Measurements from ENCODE around the gene GIMAP2.

GIMAP2 gene

DNA sequence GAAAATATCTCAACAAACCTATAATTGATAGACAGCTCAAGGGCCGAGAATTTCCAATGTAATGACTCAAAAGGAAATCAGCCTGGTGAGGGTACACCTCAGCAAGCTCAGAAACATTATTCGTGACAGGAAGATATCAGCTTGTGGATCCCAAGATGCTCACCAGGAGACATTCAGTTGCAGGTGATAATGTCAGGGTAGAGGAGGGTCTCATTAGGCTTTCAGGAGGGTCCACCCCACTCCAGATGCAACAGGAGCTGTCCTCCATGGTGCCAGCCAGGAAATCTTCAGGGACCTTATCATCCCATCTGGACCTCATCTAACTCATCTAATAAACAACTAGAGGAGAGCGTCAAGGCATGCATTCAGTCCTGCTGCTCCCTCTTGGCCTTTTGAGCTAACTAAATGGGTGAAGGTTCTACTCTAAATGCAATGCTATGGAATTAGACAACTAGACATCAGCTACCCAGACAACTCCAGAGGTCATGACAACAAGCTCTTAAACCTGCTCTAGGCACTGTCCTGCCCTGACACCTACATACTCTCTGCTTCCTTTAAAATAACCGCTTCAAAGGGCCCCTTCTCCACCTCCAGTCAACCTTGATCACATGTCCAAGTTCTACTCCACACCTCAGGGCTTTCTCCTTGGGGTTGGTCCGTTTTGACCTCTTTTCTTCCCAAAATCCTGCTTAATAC, 47.4 kb downstream of the GIMAP2 start (continued):
- TF ChIP-seq, protein P1, sequence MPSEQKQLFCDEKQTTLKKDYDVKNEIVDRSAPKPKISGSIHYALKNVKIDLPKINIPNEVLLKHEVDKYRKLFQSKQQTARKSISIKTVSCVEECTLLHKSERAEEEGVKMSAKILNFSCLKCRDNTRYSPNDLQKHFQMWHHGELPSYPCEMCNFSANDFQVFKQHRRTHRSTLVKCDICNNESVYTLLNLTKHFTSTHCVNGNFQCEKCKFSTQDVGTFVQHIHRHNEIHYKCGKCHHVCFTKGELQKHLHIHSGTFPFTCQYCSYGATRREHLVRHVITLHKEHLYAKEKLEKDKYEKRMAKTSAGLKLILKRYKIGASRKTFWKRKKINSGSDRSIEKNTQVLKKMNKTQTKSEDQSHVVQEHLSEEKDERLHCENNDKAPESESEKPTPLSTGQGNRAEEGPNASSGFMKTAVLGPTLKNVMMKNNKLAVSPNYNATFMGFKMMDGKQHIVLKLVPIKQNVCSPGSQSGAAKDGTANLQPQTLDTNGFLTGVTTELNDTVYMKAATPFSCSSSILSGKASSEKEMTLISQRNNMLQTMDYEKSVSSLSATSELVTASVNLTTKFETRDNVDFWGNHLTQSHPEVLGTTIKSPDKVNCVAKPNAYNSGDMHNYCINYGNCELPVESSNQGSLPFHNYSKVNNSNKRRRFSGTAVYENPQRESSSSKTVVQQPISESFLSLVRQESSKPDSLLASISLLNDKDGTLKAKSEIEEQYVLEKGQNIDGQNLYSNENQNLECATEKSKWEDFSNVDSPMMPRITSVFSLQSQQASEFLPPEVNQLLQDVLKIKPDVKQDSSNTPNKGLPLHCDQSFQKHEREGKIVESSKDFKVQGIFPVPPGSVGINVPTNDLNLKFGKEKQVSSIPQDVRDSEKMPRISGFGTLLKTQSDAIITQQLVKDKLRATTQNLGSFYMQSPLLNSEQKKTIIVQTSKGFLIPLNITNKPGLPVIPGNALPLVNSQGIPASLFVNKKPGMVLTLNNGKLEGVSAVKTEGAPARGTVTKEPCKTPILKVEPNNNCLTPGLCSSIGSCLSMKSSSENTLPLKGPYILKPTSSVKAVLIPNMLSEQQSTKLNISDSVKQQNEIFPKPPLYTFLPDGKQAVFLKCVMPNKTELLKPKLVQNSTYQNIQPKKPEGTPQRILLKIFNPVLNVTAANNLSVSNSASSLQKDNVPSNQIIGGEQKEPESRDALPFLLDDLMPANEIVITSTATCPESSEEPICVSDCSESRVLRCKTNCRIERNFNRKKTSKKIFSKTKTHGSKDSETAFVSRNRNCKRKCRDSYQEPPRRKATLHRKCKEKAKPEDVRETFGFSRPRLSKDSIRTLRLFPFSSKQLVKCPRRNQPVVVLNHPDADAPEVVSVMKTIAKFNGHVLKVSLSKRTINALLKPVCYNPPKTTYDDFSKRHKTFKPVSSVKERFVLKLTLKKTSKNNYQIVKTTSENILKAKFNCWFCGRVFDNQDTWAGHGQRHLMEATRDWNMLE (tag by site-specific recombination; conservative IDR thresholded peaks at IDR 0.05; ENCODE audit: low read depth) = no peak
- TF ChIP-seq, protein P2, sequence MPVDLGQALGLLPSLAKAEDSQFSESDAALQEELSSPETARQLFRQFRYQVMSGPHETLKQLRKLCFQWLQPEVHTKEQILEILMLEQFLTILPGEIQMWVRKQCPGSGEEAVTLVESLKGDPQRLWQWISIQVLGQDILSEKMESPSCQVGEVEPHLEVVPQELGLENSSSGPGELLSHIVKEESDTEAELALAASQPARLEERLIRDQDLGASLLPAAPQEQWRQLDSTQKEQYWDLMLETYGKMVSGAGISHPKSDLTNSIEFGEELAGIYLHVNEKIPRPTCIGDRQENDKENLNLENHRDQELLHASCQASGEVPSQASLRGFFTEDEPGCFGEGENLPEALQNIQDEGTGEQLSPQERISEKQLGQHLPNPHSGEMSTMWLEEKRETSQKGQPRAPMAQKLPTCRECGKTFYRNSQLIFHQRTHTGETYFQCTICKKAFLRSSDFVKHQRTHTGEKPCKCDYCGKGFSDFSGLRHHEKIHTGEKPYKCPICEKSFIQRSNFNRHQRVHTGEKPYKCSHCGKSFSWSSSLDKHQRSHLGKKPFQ (tag by site-specific recombination; IDR thresholded peaks at IDR 0.05) = no peak
- no peak for TF ChIP-seq ZNF157 (tag by site-specific recombination; IDR thresholded peaks at IDR 0.05)

DNA sequence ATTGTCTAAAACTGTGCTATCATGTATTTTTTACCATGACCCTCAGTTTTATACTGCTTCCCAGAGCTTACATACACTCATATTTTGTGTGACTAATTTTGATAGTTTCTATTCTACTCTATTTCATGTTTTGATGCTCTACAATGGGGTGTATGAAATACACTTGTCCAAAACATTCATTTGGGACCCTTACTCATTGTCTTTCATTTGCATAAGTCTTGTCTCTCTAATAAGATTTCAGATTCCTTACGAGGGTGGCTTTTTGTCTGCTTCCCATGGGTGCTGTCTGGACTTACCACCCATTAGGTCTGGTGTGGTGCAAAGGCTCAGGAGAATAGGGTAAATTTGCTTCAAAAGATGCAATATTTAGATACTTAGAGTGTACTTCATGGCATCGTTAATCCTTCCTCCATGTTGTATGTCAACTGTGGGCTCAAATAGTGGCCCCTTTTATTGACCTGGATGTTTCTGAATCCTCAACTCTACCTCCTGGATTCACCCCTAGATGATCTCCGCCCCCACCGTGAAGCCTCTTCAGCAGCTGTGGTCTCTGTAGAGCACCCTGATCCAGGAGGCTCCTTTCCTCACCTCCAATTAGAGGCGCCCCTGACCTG, 48.1 kb downstream of the GIMAP2 start:
- Histone ChIP-seq H3K36me3 (ENCODE audit: control insufficient read depth in 2 of 2, insufficient read depth in 1 of 2, low read length in 2 of 2) (no peaks in the 10 kb centered on the region), H3K4me1 (ENCODE audit: control insufficient read depth, insufficient read depth, low read length) (no peaks in the 10 kb centered on the region), H3K27ac (ENCODE audit: extremely low read depth, low read depth, low read length) (no peak overlapping the region), H3K9me3 (ENCODE audit: control insufficient read depth, insufficient read depth, low read depth, low read length) (no peaks in the 10 kb centered on the region), H3K4me3 (ENCODE audit: low read depth, low read length) (no peak overlapping the region)
- CTCF ChIA-PET = no interaction called here
- no peak for TF ChIP-seq ZNF654 (tag by site-specific recombination; IDR thresholded peaks at IDR 0.05; ENCODE audit: low read depth)
- TF ChIP-seq, protein P3, sequence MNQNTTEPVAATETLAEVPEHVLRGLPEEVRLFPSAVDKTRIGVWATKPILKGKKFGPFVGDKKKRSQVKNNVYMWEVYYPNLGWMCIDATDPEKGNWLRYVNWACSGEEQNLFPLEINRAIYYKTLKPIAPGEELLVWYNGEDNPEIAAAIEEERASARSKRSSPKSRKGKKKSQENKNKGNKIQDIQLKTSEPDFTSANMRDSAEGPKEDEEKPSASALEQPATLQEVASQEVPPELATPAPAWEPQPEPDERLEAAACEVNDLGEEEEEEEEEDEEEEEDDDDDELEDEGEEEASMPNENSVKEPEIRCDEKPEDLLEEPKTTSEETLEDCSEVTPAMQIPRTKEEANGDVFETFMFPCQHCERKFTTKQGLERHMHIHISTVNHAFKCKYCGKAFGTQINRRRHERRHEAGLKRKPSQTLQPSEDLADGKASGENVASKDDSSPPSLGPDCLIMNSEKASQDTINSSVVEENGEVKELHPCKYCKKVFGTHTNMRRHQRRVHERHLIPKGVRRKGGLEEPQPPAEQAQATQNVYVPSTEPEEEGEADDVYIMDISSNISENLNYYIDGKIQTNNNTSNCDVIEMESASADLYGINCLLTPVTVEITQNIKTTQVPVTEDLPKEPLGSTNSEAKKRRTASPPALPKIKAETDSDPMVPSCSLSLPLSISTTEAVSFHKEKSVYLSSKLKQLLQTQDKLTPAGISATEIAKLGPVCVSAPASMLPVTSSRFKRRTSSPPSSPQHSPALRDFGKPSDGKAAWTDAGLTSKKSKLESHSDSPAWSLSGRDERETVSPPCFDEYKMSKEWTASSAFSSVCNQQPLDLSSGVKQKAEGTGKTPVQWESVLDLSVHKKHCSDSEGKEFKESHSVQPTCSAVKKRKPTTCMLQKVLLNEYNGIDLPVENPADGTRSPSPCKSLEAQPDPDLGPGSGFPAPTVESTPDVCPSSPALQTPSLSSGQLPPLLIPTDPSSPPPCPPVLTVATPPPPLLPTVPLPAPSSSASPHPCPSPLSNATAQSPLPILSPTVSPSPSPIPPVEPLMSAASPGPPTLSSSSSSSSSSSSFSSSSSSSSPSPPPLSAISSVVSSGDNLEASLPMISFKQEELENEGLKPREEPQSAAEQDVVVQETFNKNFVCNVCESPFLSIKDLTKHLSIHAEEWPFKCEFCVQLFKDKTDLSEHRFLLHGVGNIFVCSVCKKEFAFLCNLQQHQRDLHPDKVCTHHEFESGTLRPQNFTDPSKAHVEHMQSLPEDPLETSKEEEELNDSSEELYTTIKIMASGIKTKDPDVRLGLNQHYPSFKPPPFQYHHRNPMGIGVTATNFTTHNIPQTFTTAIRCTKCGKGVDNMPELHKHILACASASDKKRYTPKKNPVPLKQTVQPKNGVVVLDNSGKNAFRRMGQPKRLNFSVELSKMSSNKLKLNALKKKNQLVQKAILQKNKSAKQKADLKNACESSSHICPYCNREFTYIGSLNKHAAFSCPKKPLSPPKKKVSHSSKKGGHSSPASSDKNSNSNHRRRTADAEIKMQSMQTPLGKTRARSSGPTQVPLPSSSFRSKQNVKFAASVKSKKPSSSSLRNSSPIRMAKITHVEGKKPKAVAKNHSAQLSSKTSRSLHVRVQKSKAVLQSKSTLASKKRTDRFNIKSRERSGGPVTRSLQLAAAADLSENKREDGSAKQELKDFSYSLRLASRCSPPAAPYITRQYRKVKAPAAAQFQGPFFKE (tag by site-specific recombination; IDR thresholded peaks at IDR 0.05; ENCODE audit: borderline replicate concordance) = no peak
- no peak for TF ChIP-seq ZNF274 (IDR thresholded peaks at IDR 0.05; ENCODE audit: low read length)
- TF ChIP-seq ZNF274 (tag by site-specific recombination; IDR thresholded peaks at IDR 0.05; ENCODE audit: borderline replicate concordance) = no peak
- TF ChIP-seq, protein P4, sequence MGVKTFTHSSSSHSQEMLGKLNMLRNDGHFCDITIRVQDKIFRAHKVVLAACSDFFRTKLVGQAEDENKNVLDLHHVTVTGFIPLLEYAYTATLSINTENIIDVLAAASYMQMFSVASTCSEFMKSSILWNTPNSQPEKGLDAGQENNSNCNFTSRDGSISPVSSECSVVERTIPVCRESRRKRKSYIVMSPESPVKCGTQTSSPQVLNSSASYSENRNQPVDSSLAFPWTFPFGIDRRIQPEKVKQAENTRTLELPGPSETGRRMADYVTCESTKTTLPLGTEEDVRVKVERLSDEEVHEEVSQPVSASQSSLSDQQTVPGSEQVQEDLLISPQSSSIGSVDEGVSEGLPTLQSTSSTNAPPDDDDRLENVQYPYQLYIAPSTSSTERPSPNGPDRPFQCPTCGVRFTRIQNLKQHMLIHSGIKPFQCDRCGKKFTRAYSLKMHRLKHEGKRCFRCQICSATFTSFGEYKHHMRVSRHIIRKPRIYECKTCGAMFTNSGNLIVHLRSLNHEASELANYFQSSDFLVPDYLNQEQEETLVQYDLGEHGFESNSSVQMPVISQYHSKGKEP (tag by site-specific recombination; IDR thresholded peaks at IDR 0.05) = no peak
- TF ChIP-seq, protein P5, sequence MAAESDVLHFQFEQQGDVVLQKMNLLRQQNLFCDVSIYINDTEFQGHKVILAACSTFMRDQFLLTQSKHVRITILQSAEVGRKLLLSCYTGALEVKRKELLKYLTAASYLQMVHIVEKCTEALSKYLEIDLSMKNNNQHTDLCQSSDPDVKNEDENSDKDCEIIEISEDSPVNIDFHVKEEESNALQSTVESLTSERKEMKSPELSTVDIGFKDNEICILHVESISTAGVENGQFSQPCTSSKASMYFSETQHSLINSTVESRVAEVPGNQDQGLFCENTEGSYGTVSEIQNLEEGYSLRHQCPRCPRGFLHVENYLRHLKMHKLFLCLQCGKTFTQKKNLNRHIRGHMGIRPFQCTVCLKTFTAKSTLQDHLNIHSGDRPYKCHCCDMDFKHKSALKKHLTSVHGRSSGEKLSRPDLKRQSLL (tag by site-specific recombination; IDR thresholded peaks at IDR 0.05) = no peak
- TF ChIP-seq ZNF211 (tag by site-specific recombination; IDR thresholded peaks at IDR 0.05; ENCODE audit: low read depth) = no peak
- TF ChIP-seq ZNF19 (tag by site-specific recombination; IDR thresholded peaks at IDR 0.05; ENCODE audit: low read depth) = no peak
- POLR2A ChIA-PET = no interaction called here
